Naive thymus-derived CD4-positive, alpha-beta T cell (primary cell): Measurements from ENCODE around the gene SHISA5. TPM values are rescaled to one million over a fixed set of nuclear protein-coding genes. Genes with fewer than 3 reads are reported as not detected.
A peak's percentile ranks its signal among the peaks of the same experiment; 100 is the strongest.

Source experiments
- ATAC-seq: fragments of 150-1000 bp; cut with Tn5 transposase; 2 replicates; pipeline ENCODE4 v1.10.0; 2021; ENCODE audit warnings: mild to moderate bottlenecking, moderate library complexity
- CTCF ChIA-PET: fragments of 350-600 bp; sonication (Branson Sonifier 250); formaldehyde crosslinking; loops from one replicate; lab custom pipeline; 2021; ENCODE audit warnings: antibody characterized with exemption; lab: Charles Lee
- POLR2A ChIA-PET: fragments of 350-600 bp; sonication (Branson Sonifier 250); formaldehyde crosslinking; loops from one replicate; lab custom pipeline; 2021; ENCODE audit warnings: antibody characterized with exemption, inconsistent platforms; lab: Charles Lee
- DNase-seq, 9 donors: peaks; one replicate each; pipeline versions ENCODE4 v3.0.0 to v3.0.0-alpha.2; 2020 to 2022; ENCODE audit warnings: mixed read lengths in 1 of 9
- H3K27ac ChIP-seq: one replicate; pipeline ENCODE4 v1.7.0; 2013; ENCODE audit warnings: mild to moderate bottlenecking, low read depth, low read length, moderate library complexity
- H3K27me3 ChIP-seq, 2 donors: one replicate each; pipeline ENCODE4 v1.7.0; 2013; ENCODE audit warnings: low read length in 2 of 2, mild to moderate bottlenecking in 2 of 2, moderate library complexity in 2 of 2; ENCODE audit not compliant: control insufficient read depth in 2 of 2, insufficient read depth in 2 of 2
- H3K36me3 ChIP-seq, 3 experiments: 1 replicate in 2 of 3; 2 replicates in 1 of 3; pipeline ENCODE4 v1.7.0; 2013; ENCODE audit warnings: low read length in 3 of 3, mild to moderate bottlenecking in 3 of 3, moderate library complexity in 1 of 3; ENCODE audit not compliant: insufficient read depth in 3 of 3, control insufficient read depth in 2 of 3
- H3K4me1 ChIP-seq, 2 donors: one replicate each; pipeline ENCODE4 v1.7.0; 2013; ENCODE audit warnings: low read length in 2 of 2, mild to moderate bottlenecking in 2 of 2, moderate library complexity in 1 of 2; ENCODE audit not compliant: control insufficient read depth in 2 of 2, insufficient read depth in 2 of 2
- H3K4me3 ChIP-seq: 2 replicates; pipeline ENCODE4 v1.7.0; 2013; ENCODE audit warnings: mild to moderate bottlenecking, low read length
- H3K9me3 ChIP-seq, 3 experiments: 1 replicate in 2 of 3; 2 replicates in 1 of 3; pipeline ENCODE4 v1.7.0; 2013; ENCODE audit warnings: low read length in 3 of 3; ENCODE audit not compliant: control insufficient read depth in 2 of 3
- H3K27ac Mint-ChIP-seq, 9 donors: one replicate each; pipeline ENCODE4 v1.8.0; 2020 to 2022; ENCODE audit warnings: mixed read lengths in 9 of 9, mild to moderate bottlenecking in 8 of 9, moderate library complexity in 5 of 9, inconsistent platforms in 2 of 9
- H3K27me3 Mint-ChIP-seq, 5 donors: one replicate each; pipeline ENCODE4 v1.8.0; 2021 to 2022; ENCODE audit warnings: mixed read lengths in 5 of 5, mild to moderate bottlenecking in 1 of 5
- H3K36me3 Mint-ChIP-seq, 5 donors: one replicate each; pipeline ENCODE4 v1.8.0; 2020 to 2022; ENCODE audit warnings: mixed read lengths in 5 of 5, mild to moderate bottlenecking in 3 of 5, inconsistent platforms in 1 of 5
- H3K4me1 Mint-ChIP-seq, 7 donors: one replicate each; pipeline ENCODE4 v1.8.0; 2020 to 2022; ENCODE audit warnings: mixed read lengths in 7 of 7, mild to moderate bottlenecking in 3 of 7, inconsistent platforms in 1 of 7
- H3K4me3 Mint-ChIP-seq, 10 donors: one replicate each; pipeline ENCODE4 v1.8.0; 2020 to 2022; ENCODE audit warnings: mild to moderate bottlenecking in 10 of 10, mixed read lengths in 10 of 10, moderate library complexity in 6 of 10, inconsistent platforms in 2 of 10
- H3K9me3 Mint-ChIP-seq, 11 donors: one replicate each; pipeline ENCODE4 v1.8.0; 2020 to 2022; ENCODE audit warnings: mixed read lengths in 11 of 11, mild to moderate bottlenecking in 4 of 11, inconsistent platforms in 1 of 11, moderate library complexity in 1 of 11
- intact Hi-C, 2 donors: fragments of 100-400 bp; cut with micrococcal nuclease; formaldehyde crosslinking; loops; one replicate each; pipeline ENCODE4 v1.15.1; 2023
- polyA plus RNA-seq, 2 donors: library from polyadenylated mRNA; unstranded; fragments of 300-500 nt; fragmentation: Illumina TruSeq; gene quantifications; one replicate each; pipeline ENCODE4 v1.2.3, GENCODE V29; 2021
- total RNA-seq, 6 experiments: library from RNA in 5 of 6; stranded (reverse) in 5 of 6; gene quantifications; 1 replicate in 5 of 6; 2 replicates in 1 of 6; pipeline ENCODE4 v1.2.3 and lab custom pipeline; 2021 to 2026

Gene SHISA5
- total and polyA plus RNA-seq, 7 experiments from 2014 or later = 147 to 383 (median 191) TPM

DNA sequence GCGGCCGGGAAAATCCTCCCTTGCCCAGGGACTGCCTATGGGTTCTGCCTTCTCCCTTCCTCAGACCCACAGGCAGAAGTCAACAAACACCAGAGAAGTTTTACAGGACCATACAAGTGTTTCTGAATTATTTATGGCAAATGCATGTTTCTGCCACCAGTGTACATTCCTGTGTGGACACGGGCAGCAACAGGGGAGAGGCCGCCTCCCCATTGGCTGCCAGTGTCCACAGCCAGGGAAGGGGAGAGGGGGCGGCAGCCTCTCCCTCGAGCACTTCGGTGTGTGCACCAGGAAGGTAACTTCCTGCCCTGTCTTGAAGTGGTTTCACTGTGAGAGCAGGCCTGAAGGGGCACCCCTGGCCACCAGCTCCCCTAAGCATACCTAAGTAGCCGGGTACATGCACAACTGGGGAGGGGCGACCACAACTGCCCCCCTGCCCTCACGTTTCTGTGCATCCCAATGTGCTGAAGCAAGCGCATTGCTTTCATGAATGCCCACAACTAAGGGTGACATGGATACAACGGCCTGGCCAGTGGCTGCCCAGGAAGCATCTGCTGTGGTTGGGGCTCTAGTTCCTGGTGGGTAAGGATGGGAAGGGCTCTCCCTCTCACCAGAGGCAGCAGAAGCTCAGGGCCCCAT is 14.8 kb upstream of the SHISA5 start:
- POLR2A ChIA-PET = interaction anchor here (1.3 kb wide), 1 partner anchor 85 kb away, joined by 4 read pairs; no protein-coding TSS in a partner anchor
- DNase-seq = peak in 1 of 9 donors; percentile 11

DNA sequence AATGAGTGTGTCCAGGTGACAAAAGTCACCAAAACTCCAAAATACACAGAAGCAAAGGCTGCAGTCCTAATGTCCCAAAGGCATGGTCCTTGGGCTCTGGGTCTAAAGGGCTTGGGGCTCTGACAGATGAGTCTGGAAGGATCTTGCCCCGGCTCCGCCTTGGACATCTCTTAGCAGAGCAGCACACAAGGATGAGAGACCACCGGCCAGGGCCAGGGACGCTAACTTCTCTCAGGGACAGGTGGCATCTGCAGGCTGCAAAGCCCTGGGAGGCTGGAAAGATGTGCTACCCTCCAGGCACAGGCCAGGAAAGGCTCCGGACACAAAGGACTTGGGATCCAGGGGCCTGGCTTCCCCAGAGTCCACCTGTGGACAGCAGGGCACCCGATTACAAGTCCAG is 14.1 kb upstream of the SHISA5 start:
- H3K36me3 Mint-ChIP-seq = peaks cover 0 to 17% (median 0%) of the 10 kb centered on the region in 5 donors
- H3K4me1 ChIP-seq = peaks cover 36 to 66% of the 10 kb centered on the region in 2 donors
- H3K4me1 Mint-ChIP-seq = peaks cover 40 to 76% (median 69%) of the 10 kb centered on the region in 7 donors

More for the DNA sequence above, 14.8 kb upstream of the SHISA5 start:
- H3K4me3 Mint-ChIP-seq = peak overlapping the region; percentile 8 to 82 (median 53)
- H3K4me3 ChIP-seq = no peak overlapping the region
- H3K27ac ChIP-seq = no peak overlapping the region
- intact Hi-C loops = no loop called here
- peak overlapping the region in 8 of 9 donors; percentile 48 to 92 (median 68) for H3K27ac Mint-ChIP-seq
- H3K9me3 ChIP-seq = no peaks in the 10 kb centered on the region
- no peaks in the 10 kb centered on the region for H3K27me3 ChIP-seq
- CTCF ChIA-PET = interaction anchor here (1.1 kb wide), 1 partner anchor 31 kb away, joined by 3 read pairs; no protein-coding TSS in a partner anchor
- H3K27me3 Mint-ChIP-seq = no peaks in the 10 kb centered on the region
- H3K4me1 ChIP-seq = peaks cover 36 to 64% of the 10 kb centered on the region in 2 donors
- peaks cover 0 to 2% (median 0%) of the 10 kb centered on the region in 11 donors for H3K9me3 Mint-ChIP-seq
- peaks cover 0 to 19% (median 0%) of the 10 kb centered on the region in 5 donors for H3K36me3 Mint-ChIP-seq
- H3K36me3 ChIP-seq = no peaks in the 10 kb centered on the region
- H3K4me1 Mint-ChIP-seq = peaks cover 39 to 70% (median 66%) of the 10 kb centered on the region in 7 donors
- peak; percentile 50 for ATAC-seq

DNA sequence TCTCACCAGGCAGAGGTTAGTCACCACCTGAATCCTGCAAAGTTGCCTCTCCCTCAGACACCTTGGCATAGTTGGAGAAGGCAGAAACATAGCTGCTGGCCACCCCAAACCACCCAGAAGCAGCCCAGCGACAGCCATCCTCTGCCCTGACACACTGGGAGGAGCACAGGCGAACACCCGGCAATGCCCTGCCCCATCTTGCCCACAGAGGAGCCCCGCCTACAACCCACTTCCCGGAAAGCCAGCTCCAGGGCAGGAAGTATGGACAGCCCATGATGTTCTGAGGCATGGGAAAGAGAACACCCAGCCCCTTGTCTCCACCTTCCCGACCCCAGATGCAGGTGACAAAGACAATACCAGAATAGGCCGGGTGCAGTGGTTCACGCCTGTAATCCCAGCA is 12.6 kb upstream of the SHISA5 start:
- Mint-ChIP-seq H3K27ac (peak overlapping the region in 7 of 9 donors; percentile 41 to 90 (median 83)), H3K27me3 (no peaks in the 10 kb centered on the region), H3K36me3 (peaks cover 0 to 18% (median 0%) of the 10 kb centered on the region in 5 donors), H3K4me1 (peaks cover 45 to 88% (median 74%) of the 10 kb centered on the region in 7 donors), H3K9me3 (peaks cover 0 to 2% (median 0%) of the 10 kb centered on the region in 11 donors), H3K4me3 (peak overlapping the region; percentile 10 to 82 (median 74))
- ATAC-seq (no peak), DNase-seq (no peak)
- no peaks in the 10 kb centered on the region for H3K36me3 ChIP-seq
- CTCF ChIA-PET = interaction anchor here (0.6 to 2.0 kb wide), 5 partner anchors 12 to 115 kb away, joined by 3 to 10 read pairs (median 4); no protein-coding TSS in a partner anchor
- no peaks in the 10 kb centered on the region for H3K27me3 ChIP-seq
- POLR2A ChIA-PET = interaction anchor here (0.9 to 2.7 kb wide), 6 partner anchors 9 to 77 kb away, joined by 3 to 11 read pairs (median 4); partner anchors contain the start of genes CCDC51 and TMA7
- no peaks in the 10 kb centered on the region for H3K9me3 ChIP-seq
- peaks cover 36 to 66% of the 10 kb centered on the region in 2 donors for H3K4me1 ChIP-seq
- intact Hi-C loops = no loop called here
- no peak overlapping the region for H3K27ac ChIP-seq
- H3K4me3 ChIP-seq = peak overlapping the region; percentile 30

More for the DNA sequence above, 14.1 kb upstream of the SHISA5 start:
- Histone ChIP-seq H3K27me3 (no peaks in the 10 kb centered on the region), H3K4me3 (no peak overlapping the region), H3K27ac (no peak overlapping the region), H3K9me3 (no peaks in the 10 kb centered on the region), H3K36me3 (no peaks in the 10 kb centered on the region)
- H3K9me3 Mint-ChIP-seq = peaks cover 0 to 2% (median 0%) of the 10 kb centered on the region in 11 donors
- peak overlapping the region in 7 of 9 donors; percentile 58 to 84 (median 75) for H3K27ac Mint-ChIP-seq
- ChIA-PET CTCF (interaction anchor here (1.1 to 2.0 kb wide), 2 partner anchors 31 to 82 kb away, joined by 3 to 10 read pairs; no protein-coding TSS in a partner anchor), POLR2A (no interaction called here)
- ATAC-seq (no peak), DNase-seq (no peak)
- intact Hi-C loops = no loop called here
- no peaks in the 10 kb centered on the region for H3K27me3 Mint-ChIP-seq
- peak overlapping the region in 6 of 10 donors; percentile 23 to 82 (median 62) for H3K4me3 Mint-ChIP-seq

DNA sequence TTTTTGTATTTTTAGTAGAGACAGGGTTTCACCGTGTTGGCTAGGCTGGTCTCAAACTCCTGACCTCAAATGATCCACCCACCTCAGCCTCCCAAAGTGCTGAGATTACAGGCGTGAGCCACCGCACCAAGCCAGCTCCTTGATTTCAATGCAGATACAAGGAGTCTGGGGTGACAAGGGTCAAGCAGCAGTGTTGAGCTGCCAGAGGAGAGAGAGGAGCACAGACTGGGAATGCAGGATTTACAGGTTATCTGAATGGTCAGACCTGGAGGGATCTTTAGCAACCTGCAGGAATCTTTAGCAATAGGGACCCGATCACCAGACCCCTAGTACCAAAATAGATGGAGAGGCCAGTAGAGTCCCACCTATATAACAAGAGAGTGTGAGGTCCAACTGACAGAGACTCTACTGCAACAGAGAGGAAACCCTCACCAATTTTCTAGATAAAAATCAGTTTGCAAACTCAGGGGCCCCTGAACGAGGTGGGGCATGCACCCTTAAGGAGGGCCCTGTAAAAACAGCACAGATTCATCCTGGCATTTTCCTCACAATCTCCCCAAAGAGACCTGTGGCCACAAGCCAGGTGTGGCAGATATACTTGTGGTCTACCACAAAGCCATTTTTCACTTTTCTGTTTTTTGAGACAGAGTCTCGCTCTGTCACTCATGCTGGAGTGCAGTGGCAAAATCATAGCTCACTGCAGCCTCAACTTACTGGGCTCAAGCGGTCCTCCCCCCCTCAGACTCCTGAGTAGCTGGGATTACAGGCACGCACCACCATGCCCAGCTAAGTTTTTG is 10.7 kb upstream of the SHISA5 start:
- H3K9me3 ChIP-seq = no peaks in the 10 kb centered on the region
- Mint-ChIP-seq H3K27me3 (no peaks in the 10 kb centered on the region), H3K4me1 (peaks cover 48 to 85% (median 75%) of the 10 kb centered on the region in 7 donors), H3K4me3 (peak overlapping the region; percentile 62 to 82 (median 72)), H3K9me3 (peaks cover 0 to 2% (median 0%) of the 10 kb centered on the region in 11 donors), H3K36me3 (peaks cover 0 to 23% (median 0%) of the 10 kb centered on the region in 5 donors), H3K27ac (peak overlapping the region; percentile 55 to 91 (median 78))
- DNase-seq = peak in 6 of 9 donors; percentile 48 to 67 (median 54)
- ChIA-PET CTCF (interaction anchor here (1.0 to 1.9 kb wide), 5 partner anchors 8 to 114 kb away, joined by 3 to 8 read pairs (median 4); no protein-coding TSS in a partner anchor), POLR2A (interaction anchor here (0.7 to 2.7 kb wide), 11 partner anchors 8 to 492 kb away, joined by 3 to 15 read pairs (median 5); partner anchors contain the start of genes ATRIP, CCDC51, SHISA5 and TMA7)
- H3K27me3 ChIP-seq = no peaks in the 10 kb centered on the region
- H3K36me3 ChIP-seq = no peaks in the 10 kb centered on the region
- peak; percentile 66 for ATAC-seq
- peak overlapping the region; percentile 25 for H3K4me3 ChIP-seq
- no peak overlapping the region for H3K27ac ChIP-seq
- peaks cover 35 to 61% of the 10 kb centered on the region in 2 donors for H3K4me1 ChIP-seq
- intact Hi-C loops = loop anchor here in 1 of 2 donors (2.0 kb wide), 2 partner anchors 34 to 42 kb away; partner anchors contain the start of gene PFKFB4

DNA sequence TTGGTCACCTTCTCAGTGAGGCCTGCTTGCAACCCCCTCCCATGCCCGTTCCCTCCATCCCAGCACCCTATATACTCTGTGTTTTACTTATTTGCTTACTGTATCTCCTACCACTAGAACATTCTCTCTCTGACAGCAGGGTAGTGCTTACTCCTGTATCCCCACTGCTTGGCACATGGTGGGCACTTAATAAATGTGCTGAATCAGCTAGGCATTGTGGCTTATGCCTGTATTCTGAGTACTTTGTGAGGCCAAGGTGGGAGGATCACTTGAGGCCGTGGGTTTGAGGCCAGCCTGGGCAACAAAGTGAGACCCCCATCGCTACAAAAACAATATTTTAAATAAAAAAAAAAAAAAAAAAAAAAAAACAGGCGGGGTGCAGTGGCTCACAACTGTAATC is 7.6 kb upstream of the SHISA5 start:
- Mint-ChIP-seq H3K4me3 (peak overlapping the region in 1 of 10 donors; percentile 32), H3K36me3 (peaks cover 0 to 15% (median 0%) of the 10 kb centered on the region in 5 donors), H3K27me3 (no peaks in the 10 kb centered on the region), H3K4me1 (peaks cover 39 to 69% (median 58%) of the 10 kb centered on the region in 7 donors), H3K27ac (peak overlapping the region in 1 of 9 donors; percentile 61), H3K9me3 (no peaks in the 10 kb centered on the region)
- no peaks in the 10 kb centered on the region for H3K27me3 ChIP-seq
- CTCF ChIA-PET = interaction anchor here (0.6 to 7.4 kb wide), 5 partner anchors 18 to 76 kb away, joined by 3 to 63 read pairs (median 4); partner anchors contain the start of gene ATRIP
- intact Hi-C loops = no loop called here
- H3K9me3 ChIP-seq = no peaks in the 10 kb centered on the region
- DNase-seq = no peak
- no peak overlapping the region for H3K4me3 ChIP-seq
- POLR2A ChIA-PET = interaction anchor here (1.2 to 2.2 kb wide), 3 partner anchors 35 to 45 kb away, joined by 3 to 5 read pairs (median 4); no protein-coding TSS in a partner anchor
- ATAC-seq = no peak
- no peaks in the 10 kb centered on the region for H3K36me3 ChIP-seq
- H3K4me1 ChIP-seq = peaks cover 33 to 48% of the 10 kb centered on the region in 2 donors
- H3K27ac ChIP-seq = no peak overlapping the region
